GM18502 (cell line): Measurements from ENCODE around the gene NUAK2.

Experiments used
- ATAC-seq: cut with Tn5 transposase; IDR thresholded peaks from one replicate; pipeline ENCODE4 v1.9.1; 2021; ENCODE audit warnings: mild to moderate bottlenecking; ENCODE audit not compliant: unreplicated experiment, poor library complexity

The NUAK2 gene

GRCh38 chr1:205260948-205261732 is 60.4 kb downstream of the NUAK2 start:
- no peak for ATAC-seq

- no peak for ATAC-seq
These were observed 61.5 kb downstream of the NUAK2 start for GRCh38 chr1:205259998-205260397.

DNA sequence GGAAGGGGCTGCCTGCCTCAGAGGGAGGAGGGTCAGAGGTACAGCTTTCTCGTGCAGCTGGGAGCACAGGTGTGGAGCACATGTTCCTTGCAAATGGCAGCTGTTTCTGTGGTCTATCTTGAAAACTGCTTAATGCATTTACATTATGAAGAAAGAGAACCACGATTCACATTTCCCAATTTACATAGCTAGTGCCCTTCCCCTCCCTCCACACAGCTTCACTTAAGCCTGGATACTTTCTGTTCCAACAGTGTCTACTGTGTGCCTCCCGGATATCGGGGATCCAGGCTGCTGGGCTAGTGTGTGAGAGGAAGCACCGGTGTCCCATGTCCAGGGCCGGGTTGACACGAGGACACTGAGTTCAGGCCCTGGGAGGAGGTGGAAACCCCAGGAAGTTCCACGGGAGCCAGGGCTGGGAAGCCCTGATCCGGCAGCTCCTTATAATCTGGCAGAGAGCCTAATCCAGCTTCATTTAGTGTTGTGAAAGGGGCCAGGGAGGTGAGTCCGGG is 62.2 kb downstream of the NUAK2 start:
- ATAC-seq, result no peak

GRCh38 chr1:205258719-205259118 is 62.8 kb downstream of the NUAK2 start:
- no peak for ATAC-seq

- ATAC-seq, result no peak
These were observed 63.3 kb downstream of the NUAK2 start for GRCh38 chr1:205258261-205258691.

- ATAC-seq, result no peak
These were observed 63.8 kb downstream of the NUAK2 start for GRCh38 chr1:205257735-205258134.

DNA sequence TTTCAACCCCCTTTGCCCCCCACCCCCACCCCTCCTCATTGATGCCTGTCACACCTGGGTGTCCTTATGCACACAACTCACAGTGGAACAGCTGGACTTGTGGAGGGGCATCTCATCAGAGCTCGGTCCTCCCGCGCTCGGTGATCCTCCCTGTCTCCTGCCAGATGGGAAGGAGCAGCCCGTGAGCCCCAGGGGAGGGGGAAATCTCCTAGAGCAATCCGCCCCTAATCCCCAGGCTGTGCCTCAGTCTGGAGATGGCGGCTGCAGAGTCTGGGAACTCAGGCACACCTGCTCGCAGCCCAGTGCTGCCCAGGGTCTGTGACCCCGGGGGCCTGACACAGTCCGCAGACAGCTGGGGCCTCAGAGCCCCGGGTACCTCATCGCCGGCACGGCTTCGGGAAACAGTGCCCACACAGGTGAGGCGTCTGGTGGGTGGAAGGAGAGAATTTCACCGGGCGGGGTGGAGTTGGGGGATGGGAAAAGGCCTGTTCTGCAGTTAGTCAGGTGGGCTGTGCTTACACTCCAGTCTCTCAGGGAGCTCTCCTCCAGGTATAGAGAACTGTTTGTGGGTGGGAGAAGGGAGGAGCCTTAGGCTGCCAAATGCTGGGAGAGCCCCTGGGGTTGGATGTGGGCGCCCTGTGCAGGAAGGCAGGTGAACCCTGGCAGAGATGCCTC is 64.5 kb downstream of the NUAK2 start:
- no peak for ATAC-seq

GRCh38 chr1:205255941-205256780 is 65.4 kb downstream of the NUAK2 start:
- ATAC-seq, result no peak
